ENCODE results near the gene RBM24. TPM values are rescaled to one million over a fixed set of nuclear protein-coding genes. Genes with fewer than 3 reads are reported as not detected.

The RBM24 gene
- total RNA-seq (6.0 and 6.7 TPM in 2 replicates), polyA plus RNA-seq (6.6 and 12.1 TPM in 2 replicates), polyA minus RNA-seq (12.5 and 16.8 TPM in 2 replicates), Bru-seq, nascent RNA (percentile 58 among the genes with signal in this experiment), BruChase-seq, experiment 1, labeled RNA remaining after a 6-hour chase (percentile 68 among the genes with signal in this experiment), BruChase-seq, experiment 2, labeled RNA remaining after a 2-hour chase (percentile 63 among the genes with signal in this experiment)
- polyA plus RNA-seq (2011; cell fraction: cytosol; rRNA removed), result 2.8 and 3.5 TPM in 2 replicates
- polyA plus RNA-seq (2011; cell fraction: nucleus; rRNA removed), result 3.0 and 3.1 TPM in 2 replicates
- 1.1 and 1.4 TPM in 2 replicates for polyA plus RNA-seq (2012)
- polyA minus RNA-seq (2011; cell fraction: cytosol; rRNA and poly(A)+ RNA removed), result not detected
- polyA minus RNA-seq (2011; cell fraction: nucleus; rRNA and poly(A)+ RNA removed), result 2.0 and 2.5 TPM in 2 replicates
- long read RNA-seq, transcript RBM24-202 (4 exons, 2,703 nt), result major isoform, 9 of 10 reads
- long read RNA-seq, partial matches to known transcripts, result 0 of 10 reads
- long read RNA-seq, other reads (novel, unspliced or antisense), result 1 of 10 reads

GRCh38 chr6:17281100-17281496 is at the start of gene RBM24:
Gene RBM24 (plus strand): TSS chr6:17281361. CDS start chr6:17281582, 221 bp downstream.
- H3K27ac ChIP-seq (ENCODE audit: insufficient read depth, low read depth, low read length), result no peak within 1 kb of the TSS
- dilution Hi-C loops (cut with MboI; ENCODE audit: extremely low pct_ligation_motif_present, low sequenced_read_pairs) (no loop called here), intact Hi-C loops (cut with micrococcal nuclease) (loop anchor here (1.0 to 5.0 kb wide), 3 partner anchors 111 to 212 kb away; partner anchors contain the start of gene CAP2)
- peaks cover 15% of the 10 kb centered on the region for H3K4me1 ChIP-seq (ENCODE audit: control insufficient read depth, extremely low read depth, insufficient read depth, low read length)
- DNase-seq (ENCODE audit: low read depth, low spot score), result peak; percentile 57
- ChIA-PET POLR2A (no interaction called here), CTCF (interaction anchor here (0.7 to 1.6 kb wide), 3 partner anchors 12 to 303 kb away, joined by 3 to 19 read pairs (median 3); no protein-coding TSS in a partner anchor)
- H3K9me1 ChIP-seq (replicated peaks; ENCODE audit: control insufficient read depth, extremely low read depth, insufficient read depth, low read length), result no peaks in the 10 kb centered on the region
- peak within 1 kb of the TSS; percentile 49 to 80 (median 66) for H3K4me3 ChIP-seq (replicated peaks in 1 of 3; ENCODE audit: insufficient read depth in 1 of 3, low read depth in 1 of 3, low read length in 3 of 3)
- no peaks in the 10 kb centered on the region for H3K9me3 ChIP-seq (replicated peaks; ENCODE audit: control insufficient read depth, insufficient read depth, low read length)
- no peaks in the 10 kb centered on the region for H3K36me3 ChIP-seq (ENCODE audit: control insufficient read depth in 2 of 2, extremely low read depth in 1 of 2, insufficient read depth in 2 of 2, low read length in 2 of 2)
- peak within 1 kb of the TSS; percentile 64 for H3K9ac ChIP-seq (replicated peaks; ENCODE audit: extremely low read depth, insufficient read depth, low read length)
- peak; percentile 14 to 54 for TF ChIP-seq CTCF (IDR thresholded peaks at IDR 0.05; ENCODE audit: extremely low read depth in 1 of 2, insufficient read depth in 1 of 2, low read depth in 1 of 2, low read length in 2 of 2)
- no peak for TF ChIP-seq MAX (IDR thresholded peaks at IDR 0.05; ENCODE audit: insufficient read depth, insufficient read length)
- no peak for TF ChIP-seq JUN (IDR thresholded peaks at IDR 0.05; ENCODE audit: borderline replicate concordance, insufficient read depth, insufficient read length, low read depth)
- peak within 1 kb of the TSS; percentile 79 for H3K4me2 ChIP-seq (ENCODE audit: insufficient read depth, low read length)
- H3K27me3 ChIP-seq (ENCODE audit: control insufficient read depth in 2 of 2, insufficient read depth in 2 of 2, low read length in 2 of 2), result no peaks in the 10 kb centered on the region
- BruUV-seq (replicated peaks), result no TSS peak
- no peaks in the 10 kb centered on the region for H4K20me1 ChIP-seq (replicated peaks; ENCODE audit: control insufficient read depth, extremely low read depth, insufficient read depth, low read length)
- H2AFZ ChIP-seq (ENCODE audit: low read depth, low read length), result peak within 1 kb of the TSS; percentile 73
- peak; percentile 77 for FAIRE-seq
- no peaks in the 10 kb centered on the region for H3K79me2 ChIP-seq (ENCODE audit: control insufficient read depth, insufficient read depth, low read length)

All from endothelial cell of umbilical vein (primary cell).